Measurements from ENCODE around the gene PNPLA8. TPM values are rescaled to one million over a fixed set of nuclear protein-coding genes. Genes with fewer than 3 reads are reported as not detected.

The PNPLA8 gene
- total and polyA plus RNA-seq, 2 donors (not counting 1 experiment from before 2014, with no cell fraction given) = 12.3 to 57.3 TPM

GRCh38 chr7:108486291-108486966 is 39.5 kb downstream of the PNPLA8 start:
- Mint-ChIP-seq H3K4me3 (no peak overlapping the region), H3K9me3 (ENCODE audit: insufficient read depth) (no peaks in the 10 kb centered on the region), H3K4me1 (peaks cover 6% of the 10 kb centered on the region), H3K27ac (no peak overlapping the region), H3K27me3 (no peaks in the 10 kb centered on the region)
- no peaks in the 10 kb centered on the region for H3K9me3 ChIP-seq (ENCODE audit: control extremely low read depth in 1 of 3, control insufficient read depth in 2 of 3, insufficient read depth in 1 of 3, low read length in 2 of 3)
- ATAC-seq (ENCODE audit: low read depth) (no peak), DNase-seq (no peak)
- no peak overlapping the region for H3K4me3 ChIP-seq (ENCODE audit: control extremely low read depth in 1 of 5, extremely low read depth in 1 of 5, insufficient read depth in 1 of 5, low read depth in 2 of 5, low read length in 4 of 5)
- H3K27ac ChIP-seq (ENCODE audit: low read length in 2 of 2) = no peak overlapping the region
- no peaks in the 10 kb centered on the region for H3K27me3 ChIP-seq (replicated peaks in 1 of 4; ENCODE audit: control extremely low read depth in 1 of 4, control insufficient read depth in 3 of 4, insufficient read depth in 4 of 4, low read length in 3 of 4)
- H3K79me2 ChIP-seq (ENCODE audit: control insufficient read depth, insufficient read depth, low read length) = no peaks in the 10 kb centered on the region
- H3K4me2 ChIP-seq (replicated peaks; ENCODE audit: low read depth, low read length, poor library complexity, severe bottlenecking) = no peak overlapping the region
- intact Hi-C loops (cut with micrococcal nuclease) = no loop called here
- peaks cover 0 to 3% of the 10 kb centered on the region in 2 donors for H3K4me1 ChIP-seq (ENCODE audit: control insufficient read depth in 2 of 2, insufficient read depth in 2 of 2, low read length in 2 of 2)
- H2AFZ ChIP-seq (ENCODE audit: insufficient read depth, low read depth, low read length, poor library complexity, severe bottlenecking) = no peak overlapping the region
- WGBS (ENCODE audit: insufficient coverage) = no CpG with 5 or more reads among the region's 5 CpGs
- H3K9ac ChIP-seq (ENCODE audit: low read length) = no peak overlapping the region
- TF ChIP-seq CTCF (IDR thresholded peaks at IDR 0.05) (no peak), EZH2 (IDR thresholded peaks at IDR 0.05; ENCODE audit: borderline replicate concordance, insufficient read depth, low read depth, low read length, poor library complexity, severe bottlenecking) (no peak)
- ChIA-PET CTCF (interaction anchor here (1.0 to 3.2 kb wide), 3 partner anchors 27 to 306 kb away, joined by 3 to 11 read pairs (median 4); no protein-coding TSS in a partner anchor), POLR2A (no interaction called here)
- peaks cover 5% of the 10 kb centered on the region for H4K20me1 ChIP-seq (ENCODE audit: control insufficient read depth, insufficient read depth, low read length, poor library complexity, severe bottlenecking)
- peaks cover 18 to 29% of the 10 kb centered on the region in 2 experiments for H3K36me3 ChIP-seq (replicated peaks in 1 of 2; ENCODE audit: control extremely low read depth in 1 of 2, control insufficient read depth in 1 of 2, extremely low read depth in 1 of 2, insufficient read depth in 2 of 2, low read length in 1 of 2)

DNA sequence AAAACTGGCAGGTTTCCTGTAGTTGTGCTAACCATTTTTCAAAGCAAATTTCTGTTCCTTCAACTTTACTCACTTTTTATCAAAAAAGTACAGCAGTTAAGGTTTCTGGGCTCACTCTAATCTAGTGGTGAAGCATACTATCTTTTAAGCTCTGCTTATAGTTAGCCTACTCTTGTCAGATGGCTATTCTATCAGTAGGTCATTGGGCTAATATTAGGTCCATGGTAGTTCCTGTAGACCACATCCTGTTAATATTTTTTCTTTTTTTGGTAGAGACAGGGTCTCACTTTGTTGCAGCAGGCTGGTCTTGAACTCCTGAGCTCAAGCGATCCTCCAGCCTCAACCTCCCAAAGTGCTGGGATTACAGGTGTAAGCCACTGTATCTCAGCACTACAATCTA is 41.8 kb downstream of the PNPLA8 start:
- no peak overlapping the region for H3K4me3 Mint-ChIP-seq
- H3K4me1 Mint-ChIP-seq = peaks cover 5% of the 10 kb centered on the region
- H2AFZ ChIP-seq (ENCODE audit: insufficient read depth, low read depth, low read length, poor library complexity, severe bottlenecking) = no peak overlapping the region
- H3K79me2 ChIP-seq (ENCODE audit: control insufficient read depth, insufficient read depth, low read length) = no peaks in the 10 kb centered on the region
- CTCF ChIA-PET = interaction anchor here (2.8 kb wide), 1 partner anchor 13 kb away, joined by 11 read pairs; no protein-coding TSS in a partner anchor
- POLR2A ChIA-PET = no interaction called here
- peaks cover 16 to 36% of the 10 kb centered on the region in 2 experiments for H3K36me3 ChIP-seq (replicated peaks in 1 of 2; ENCODE audit: control extremely low read depth in 1 of 2, control insufficient read depth in 1 of 2, extremely low read depth in 1 of 2, insufficient read depth in 2 of 2, low read length in 1 of 2)
- no peak for DNase-seq
- no peak overlapping the region for H3K4me2 ChIP-seq (replicated peaks; ENCODE audit: low read depth, low read length, poor library complexity, severe bottlenecking)
- H3K27ac Mint-ChIP-seq = no peak overlapping the region
- no peaks in the 10 kb centered on the region for H3K27me3 ChIP-seq (replicated peaks in 1 of 4; ENCODE audit: control extremely low read depth in 1 of 4, control insufficient read depth in 3 of 4, insufficient read depth in 4 of 4, low read length in 3 of 4)
- no peaks in the 10 kb centered on the region for H3K27me3 Mint-ChIP-seq
- intact Hi-C loops (cut with micrococcal nuclease) = no loop called here
- no peak for TF ChIP-seq EZH2 (IDR thresholded peaks at IDR 0.05; ENCODE audit: borderline replicate concordance, insufficient read depth, low read depth, low read length, poor library complexity, severe bottlenecking)
- TF ChIP-seq CTCF (IDR thresholded peaks at IDR 0.05) = no peak
- no peak overlapping the region for H3K4me3 ChIP-seq (ENCODE audit: control extremely low read depth in 1 of 5, extremely low read depth in 1 of 5, insufficient read depth in 1 of 5, low read depth in 2 of 5, low read length in 4 of 5)
- H3K9me3 ChIP-seq (ENCODE audit: control extremely low read depth in 1 of 3, control insufficient read depth in 2 of 3, insufficient read depth in 1 of 3, low read length in 2 of 3) = no peaks in the 10 kb centered on the region
- WGBS (ENCODE audit: insufficient coverage) = 100% methylated on average over 1 of the region's 1 CpG
- H3K4me1 ChIP-seq (ENCODE audit: control insufficient read depth in 2 of 2, insufficient read depth in 2 of 2, low read length in 2 of 2) = no peaks in the 10 kb centered on the region
- H3K9me3 Mint-ChIP-seq (ENCODE audit: insufficient read depth) = no peaks in the 10 kb centered on the region
- no peak for ATAC-seq (ENCODE audit: low read depth)
- H3K27ac ChIP-seq (ENCODE audit: low read length in 2 of 2) = no peak overlapping the region
- peaks cover 5% of the 10 kb centered on the region for H4K20me1 ChIP-seq (ENCODE audit: control insufficient read depth, insufficient read depth, low read length, poor library complexity, severe bottlenecking)
- H3K9ac ChIP-seq (ENCODE audit: low read length) = no peak overlapping the region

Measured in B cell (primary cell).